H9 (cell line): ENCODE measurements around the gene ENC1. TPM values are rescaled to one million over a fixed set of nuclear protein-coding genes. Genes with fewer than 3 reads are reported as not detected.

Experiments used
- DNase-seq: peaks from one replicate; pipeline ENCODE4 v3.0.0-alpha.2; 2017
- H2AFZ ChIP-seq: one replicate; pipeline ENCODE4 v1.6.1; 2013; ENCODE audit warnings: mild to moderate bottlenecking, low read length, control low read depth, moderate library complexity
- H2AK5ac ChIP-seq: 2 replicates; pipeline ENCODE4 v1.6.1; 2013; ENCODE audit warnings: low read length, control low read depth, mixed read lengths; ENCODE audit not compliant: insufficient read length
- H2BK120ac ChIP-seq: one replicate; pipeline ENCODE4 v1.6.1; 2013; ENCODE audit warnings: low read depth, mild to moderate bottlenecking, low read length, control low read depth, inconsistent platforms; ENCODE audit not compliant: poor library complexity, severe bottlenecking
- H2BK12ac ChIP-seq: 2 replicates; pipeline ENCODE4 v1.6.1; 2013; ENCODE audit warnings: low read length, control low read depth, mixed read lengths, low read depth; ENCODE audit not compliant: insufficient read length
- H2BK15ac ChIP-seq: 2 replicates; pipeline ENCODE4 v1.6.1; 2013; ENCODE audit warnings: low read depth, low read length, control low read depth
- H2BK20ac ChIP-seq: one replicate; pipeline ENCODE4 v1.6.1; 2013; ENCODE audit warnings: low read depth, mild to moderate bottlenecking, low read length, control low read depth, inconsistent platforms; ENCODE audit not compliant: poor library complexity, severe bottlenecking
- H2BK5ac ChIP-seq: 2 replicates; pipeline ENCODE4 v1.6.1; 2013; ENCODE audit warnings: low read length, control low read depth, mixed read lengths; ENCODE audit not compliant: insufficient read length
- H3K14ac ChIP-seq: 2 replicates; pipeline ENCODE4 v1.6.1; 2013; ENCODE audit warnings: low read length, control low read depth; ENCODE audit not compliant: insufficient read depth
- H3K18ac ChIP-seq: 2 replicates; pipeline ENCODE4 v1.6.1; 2013; ENCODE audit warnings: low read depth, mild to moderate bottlenecking, mixed read lengths, low read length, control low read depth; ENCODE audit not compliant: insufficient read length
- H3K23ac ChIP-seq: 2 replicates; pipeline ENCODE4 v1.6.1; 2013; ENCODE audit warnings: low read length, control low read depth, mixed read lengths, low read depth; ENCODE audit not compliant: insufficient read length
- H3K23me2 ChIP-seq: 2 replicates; pipeline ENCODE4 v1.6.1; 2013; ENCODE audit warnings: low read depth, mild to moderate bottlenecking, mixed read lengths, low read length, control low read depth; ENCODE audit not compliant: insufficient read length, poor library complexity, severe bottlenecking
- H3K27ac ChIP-seq: 2 replicates; pipeline ENCODE4 v1.5.1; 2013; ENCODE audit warnings: low read length, control low read depth, mixed read lengths, low read depth; ENCODE audit not compliant: insufficient read length
- H3K27me3 ChIP-seq: 2 replicates; pipeline ENCODE4 v1.6.1; 2013; ENCODE audit warnings: low read length, control low read depth, inconsistent platforms; ENCODE audit not compliant: insufficient read depth
- H3K4ac ChIP-seq: 2 replicates; pipeline ENCODE4 v1.6.1; 2013; ENCODE audit warnings: low read depth, mild to moderate bottlenecking, control low read depth, inconsistent platforms, low read length, moderate library complexity
- H3K4me1 ChIP-seq: 2 replicates; pipeline ENCODE4 v1.6.1; 2013; ENCODE audit warnings: low read length, control low read depth, inconsistent platforms; ENCODE audit not compliant: insufficient read depth
- H3K4me2 ChIP-seq: 2 replicates; pipeline ENCODE4 v1.6.1; 2013; ENCODE audit warnings: low read length, control low read depth, mixed read lengths; ENCODE audit not compliant: insufficient read length, insufficient read depth
- H3K56ac ChIP-seq: 2 replicates; pipeline ENCODE4 v1.6.1; 2013; ENCODE audit warnings: low read depth, mild to moderate bottlenecking, mixed read lengths, low read length, control low read depth; ENCODE audit not compliant: insufficient read length
- H3K79me1 ChIP-seq: 2 replicates; pipeline ENCODE4 v1.6.1; 2013; ENCODE audit warnings: low read depth, mild to moderate bottlenecking, moderate library complexity, low read length, control low read depth, inconsistent platforms; ENCODE audit not compliant: insufficient read depth, poor library complexity, severe bottlenecking
- H3K79me2 ChIP-seq: 2 replicates; pipeline ENCODE4 v1.6.1; 2013; ENCODE audit warnings: low read length, control low read depth, inconsistent platforms; ENCODE audit not compliant: insufficient read depth
- H3K9ac ChIP-seq: 2 replicates; pipeline ENCODE4 v1.6.1; 2013; ENCODE audit warnings: low read length, control low read depth, mixed read lengths; ENCODE audit not compliant: insufficient read length; ENCODE audit errors: extremely low read depth
- H3K9me3 ChIP-seq: one replicate; pipeline ENCODE4 v1.6.1; 2013; ENCODE audit warnings: low read depth, low read length, inconsistent platforms; ENCODE audit not compliant: control insufficient read depth
- H3T11ph ChIP-seq: one replicate; pipeline ENCODE4 v1.6.1; 2013; ENCODE audit warnings: mild to moderate bottlenecking, low read length, control low read depth, inconsistent platforms
- H4K20me1 ChIP-seq: one replicate; pipeline ENCODE4 v1.6.1; 2013; ENCODE audit not compliant: control insufficient read depth, insufficient read length, insufficient read depth
- H4K5ac ChIP-seq: 2 replicates; pipeline ENCODE4 v1.6.1; 2013; ENCODE audit warnings: low read depth, mild to moderate bottlenecking, mixed read lengths, low read length, control low read depth; ENCODE audit not compliant: insufficient read length
- H4K8ac ChIP-seq: replicated peaks from 2 replicates; pipeline ENCODE4 v1.6.1; 2013; ENCODE audit warnings: low read length, control low read depth, mixed read lengths, low read depth; ENCODE audit not compliant: insufficient read length
- H4K91ac ChIP-seq: 2 replicates; pipeline ENCODE4 v1.6.1; 2013; ENCODE audit warnings: low read depth, mild to moderate bottlenecking, moderate library complexity, mixed read lengths, low read length, control low read depth; ENCODE audit not compliant: insufficient read length
- H3K27ac Mint-ChIP-seq, 3 experiments: 2 replicates in 2 of 3; 3 replicates in 1 of 3; pipeline ENCODE4 v1.8.0; 2020 to 2021; ENCODE audit warnings: mixed read lengths in 3 of 3, mild to moderate bottlenecking in 1 of 3, moderate library complexity in 1 of 3
- H3K27me3 Mint-ChIP-seq: 2 replicates; pipeline ENCODE4 v1.8.0; 2021; ENCODE audit warnings: low read depth, mild to moderate bottlenecking, moderate library complexity, mixed read lengths
- H3K36me3 Mint-ChIP-seq, 3 experiments: 2 replicates in 2 of 3; 3 replicates in 1 of 3; pipeline ENCODE4 v1.8.0; 2020 to 2021; ENCODE audit warnings: low read depth in 3 of 3, mixed read lengths in 3 of 3; ENCODE audit not compliant: insufficient read depth in 1 of 3
- H3K4me1 Mint-ChIP-seq, 2 experiments: 2 replicates each; pipeline ENCODE4 v1.8.0; 2020; ENCODE audit warnings: mixed read lengths in 2 of 2
- H3K4me3 Mint-ChIP-seq, 2 experiments: 2 replicates in 1 of 2; 3 replicates in 1 of 2; pipeline ENCODE4 v1.8.0; 2020 to 2021; ENCODE audit warnings: mild to moderate bottlenecking in 2 of 2, mixed read lengths in 2 of 2, moderate library complexity in 1 of 2
- H3K9me3 Mint-ChIP-seq, 2 experiments: 2 replicates in 1 of 2; 3 replicates in 1 of 2; pipeline ENCODE4 v1.8.0; 2020; ENCODE audit warnings: mild to moderate bottlenecking in 2 of 2, mixed read lengths in 2 of 2, moderate library complexity in 1 of 2
- WGBS: extraction: QIAGEN DNeasy Blood & Tissue Kit; methylation state at CpG from one replicate; pipeline ENCODE4 v1.1.7; 2013; ENCODE audit warnings: missing lambda C conversion rate, low lambda C conversion rate, mixed read lengths; ENCODE audit not compliant: insufficient read length; ENCODE audit errors: extremely low coverage; 5-methylcytosine and 5-hydroxymethylcytosine counted together
- total RNA-seq: library from RNA; stranded (reverse); gene quantifications from 2 replicates; pipeline ENCODE4 v1.2.1, GENCODE V29; 2021
- TF ChIP-seq, protein P1 (sequence below): fragments of 200-600 bp; sonication (generic); conservative IDR thresholded peaks from 3 replicates; pipeline ENCODE4 v1.8.0; 2021; ENCODE audit warnings: antibody characterized with exemption, mild to moderate bottlenecking

The ENC1 gene
- total RNA-seq, 1 experiment from 2014 or later: 14.4 TPM

- H3K27ac ChIP-seq: no peak overlapping the region
- peaks cover 8% of the 10 kb centered on the region; the same call in 1 of the 2 replicates for H3K4me1 ChIP-seq
- Mint-ChIP-seq H3K27ac (no peak overlapping the region), H3K36me3 (no peaks in the 10 kb centered on the region; a peak in 1 of 7 replicates), H3K4me1 (peaks cover 32 to 39% of the 10 kb centered on the region in 2 experiments), H3K4me3 (no peak overlapping the region), H3K9me3 (no peaks in the 10 kb centered on the region; a peak in 2 of 5 replicates), H3K27me3 (peaks cover 1% of the 10 kb centered on the region)
- H3K14ac ChIP-seq: no peak overlapping the region
- DNase-seq: no peak
- H3K4me2 ChIP-seq: no peak overlapping the region
- no peak overlapping the region for H2BK15ac ChIP-seq
- no peak overlapping the region for H2AK5ac ChIP-seq
- no peaks in the 10 kb centered on the region for H3K79me2 ChIP-seq
- H2BK20ac ChIP-seq: no peak overlapping the region
- H2BK5ac ChIP-seq: no peak overlapping the region
- no peak overlapping the region for H4K91ac ChIP-seq
- H4K5ac ChIP-seq: no peak overlapping the region
- H2BK12ac ChIP-seq: no peak overlapping the region
- H3K4ac ChIP-seq: no peak overlapping the region
- no peak overlapping the region for H3K56ac ChIP-seq
- no peak overlapping the region for H2BK120ac ChIP-seq
- whole genome bisulfite sequencing: no CpG with 5 or more reads among the region's 6 CpGs
- H3K79me1 ChIP-seq: no peaks in the 10 kb centered on the region
- H3K23ac ChIP-seq: no peak overlapping the region
- H3K9ac ChIP-seq: no peak overlapping the region
- H2AFZ ChIP-seq: no peak overlapping the region
- no peak overlapping the region for H3K18ac ChIP-seq
- H3K27me3 ChIP-seq: no peaks in the 10 kb centered on the region
- TF ChIP-seq, protein P1, sequence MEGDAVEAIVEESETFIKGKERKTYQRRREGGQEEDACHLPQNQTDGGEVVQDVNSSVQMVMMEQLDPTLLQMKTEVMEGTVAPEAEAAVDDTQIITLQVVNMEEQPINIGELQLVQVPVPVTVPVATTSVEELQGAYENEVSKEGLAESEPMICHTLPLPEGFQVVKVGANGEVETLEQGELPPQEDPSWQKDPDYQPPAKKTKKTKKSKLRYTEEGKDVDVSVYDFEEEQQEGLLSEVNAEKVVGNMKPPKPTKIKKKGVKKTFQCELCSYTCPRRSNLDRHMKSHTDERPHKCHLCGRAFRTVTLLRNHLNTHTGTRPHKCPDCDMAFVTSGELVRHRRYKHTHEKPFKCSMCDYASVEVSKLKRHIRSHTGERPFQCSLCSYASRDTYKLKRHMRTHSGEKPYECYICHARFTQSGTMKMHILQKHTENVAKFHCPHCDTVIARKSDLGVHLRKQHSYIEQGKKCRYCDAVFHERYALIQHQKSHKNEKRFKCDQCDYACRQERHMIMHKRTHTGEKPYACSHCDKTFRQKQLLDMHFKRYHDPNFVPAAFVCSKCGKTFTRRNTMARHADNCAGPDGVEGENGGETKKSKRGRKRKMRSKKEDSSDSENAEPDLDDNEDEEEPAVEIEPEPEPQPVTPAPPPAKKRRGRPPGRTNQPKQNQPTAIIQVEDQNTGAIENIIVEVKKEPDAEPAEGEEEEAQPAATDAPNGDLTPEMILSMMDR: no peak
- no peaks in the 10 kb centered on the region for H3K9me3 ChIP-seq
- H3T11ph ChIP-seq: no peak overlapping the region
- no peak overlapping the region for H4K8ac ChIP-seq
- H3K23me2 ChIP-seq: no peaks in the 10 kb centered on the region
- no peaks in the 10 kb centered on the region for H4K20me1 ChIP-seq
Measured at GRCh38 chr5:74589204-74590056, 51.1 kb downstream of the ENC1 start.
